GM19238 (cell line): Measurements from ENCODE around the gene PSG1.
"Not testable (repeated sequence)": the region's sequence is repeated elsewhere in the genome, so short reads cannot be mapped to it uniquely, and the experiment has no call there.

Experiments used
- DNase-seq: peaks from one replicate; pipeline ENCODE4 v3.0.0; 2011; ENCODE audit warnings: low spot score; ENCODE audit not compliant: insufficient read length

The PSG1 gene

DNA sequence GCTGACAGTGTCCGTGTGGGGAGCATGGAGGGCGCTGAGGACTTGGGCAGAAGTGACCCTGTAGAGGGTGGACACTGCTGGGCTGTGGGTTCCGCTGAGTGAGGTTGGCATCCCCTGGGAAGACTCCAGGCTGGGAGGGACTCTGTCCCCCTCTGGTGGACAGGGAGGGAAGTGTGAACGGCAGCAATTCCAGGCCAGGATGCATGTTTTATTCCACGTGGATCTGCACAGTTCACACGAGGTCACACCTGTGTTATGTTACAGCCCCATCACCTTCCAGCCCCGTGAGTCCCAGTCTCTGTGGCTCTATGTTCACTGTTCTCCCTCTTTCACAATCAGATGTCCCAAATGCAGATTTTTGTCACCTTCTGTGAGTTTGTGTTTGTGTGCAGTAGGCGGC is 1.8 kb upstream of the PSG1 start:
- not testable (repeated sequence) for DNase-seq

GRCh38 chr19:42880621-42881020 is 1.1 kb upstream of the PSG1 start:
- DNase-seq: not testable (repeated sequence)

- DNase-seq: not testable (repeated sequence)
Measured at GRCh38 chr19:42876596-42876995, 2.9 kb downstream of the PSG1 start.

- not testable (repeated sequence) for DNase-seq
Measured at GRCh38 chr19:42875881-42876280, 3.6 kb downstream of the PSG1 start.

DNA sequence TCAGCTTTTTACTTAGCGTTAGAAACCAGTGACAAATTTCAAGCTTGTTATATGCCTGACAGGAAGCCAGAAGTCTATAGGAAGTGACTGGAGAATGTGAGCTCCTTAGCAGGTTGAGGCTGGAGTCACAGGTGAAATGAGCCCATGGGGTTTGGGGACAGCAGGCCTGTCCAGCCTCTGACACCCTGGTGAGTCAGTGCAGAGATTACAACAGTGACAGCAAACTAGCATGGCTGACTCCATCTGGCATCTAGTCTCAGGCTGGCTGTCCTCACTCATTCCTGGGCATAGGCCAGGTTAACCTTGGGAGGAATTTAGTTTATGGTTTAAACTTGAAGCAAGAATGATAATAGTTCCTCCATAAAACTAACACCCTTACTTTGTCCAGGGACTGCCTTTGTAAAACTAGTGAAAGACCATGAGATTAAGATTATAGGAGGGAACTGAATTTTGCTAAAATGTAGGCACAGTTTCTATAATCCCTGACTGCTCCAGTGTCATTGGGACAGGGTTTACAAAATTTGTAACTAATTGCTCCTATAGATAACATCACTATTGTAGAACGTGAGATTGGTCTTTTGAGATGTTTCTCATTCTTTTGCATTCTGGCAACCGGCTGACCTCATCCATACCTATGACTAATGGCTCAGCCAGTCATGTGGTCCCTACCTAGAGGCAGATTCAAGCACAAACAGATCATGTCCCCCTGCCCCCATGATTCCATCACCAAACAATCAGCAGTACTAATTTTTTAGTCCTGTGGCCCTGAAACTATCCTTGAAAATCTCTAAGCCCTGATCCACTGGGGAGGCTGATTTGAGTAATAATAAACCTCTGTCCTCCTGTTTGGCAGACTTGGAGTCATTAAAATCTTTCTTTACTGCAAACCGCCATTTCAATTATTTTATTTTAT is 4.4 kb downstream of the PSG1 start:
- not testable (repeated sequence) for DNase-seq

DNA sequence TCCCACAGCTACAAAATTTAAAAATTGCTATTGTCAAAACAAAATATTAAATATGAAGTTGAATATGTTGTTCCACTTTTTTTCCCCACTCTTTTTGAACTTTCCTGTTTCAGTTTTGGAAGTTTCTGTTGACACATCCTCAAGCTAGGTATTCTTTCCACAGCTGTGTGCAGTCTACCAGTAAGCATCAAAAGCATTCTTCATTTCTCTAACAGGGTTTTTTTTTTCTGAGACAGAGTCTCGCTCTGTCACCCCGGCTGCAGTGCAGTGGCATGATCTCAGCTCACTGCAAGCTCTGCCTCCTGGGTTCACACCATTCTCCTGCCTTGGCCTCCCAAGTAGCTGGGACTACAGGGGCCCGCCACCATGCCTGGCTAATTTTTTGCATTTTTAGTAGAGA is 5.4 kb downstream of the PSG1 start:
- not testable (repeated sequence) for DNase-seq

DNA sequence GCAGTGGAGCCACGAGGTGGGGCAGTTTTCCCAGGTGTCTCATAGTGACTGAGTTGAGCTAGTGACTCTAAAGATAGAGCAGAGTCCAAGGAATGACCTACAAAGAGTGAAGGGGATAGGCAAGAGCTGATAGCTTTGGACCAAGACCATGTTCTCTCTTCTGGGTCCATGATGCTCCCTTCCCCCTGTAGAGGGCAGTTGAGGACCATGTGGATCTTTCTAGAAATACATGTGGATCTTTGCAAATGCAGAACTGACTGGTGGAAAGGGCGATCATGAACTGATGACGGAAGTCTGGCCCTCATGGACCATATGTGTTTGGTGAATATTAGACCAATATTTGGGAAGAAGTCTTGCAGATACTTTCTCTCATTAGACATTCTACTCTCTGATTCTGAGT is 6.9 kb downstream of the PSG1 start:
- no peak for DNase-seq

DNA sequence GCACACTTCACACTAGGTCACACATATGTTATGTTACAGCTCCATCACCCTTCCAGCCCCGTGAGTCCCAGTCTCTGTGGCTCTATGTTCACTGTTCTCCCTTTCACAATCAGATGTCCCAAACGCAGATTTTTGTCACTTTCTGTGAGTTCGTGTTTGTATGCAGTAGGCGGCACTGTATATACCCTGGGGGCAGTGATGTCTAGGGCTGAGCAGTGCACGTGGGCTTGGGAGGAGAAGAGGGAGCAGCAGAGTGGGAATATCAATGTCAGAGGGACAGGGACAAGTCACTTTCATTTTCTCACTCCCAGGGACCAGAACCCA is 22.0 kb downstream of the PSG1 start:
- no peak for DNase-seq

DNA sequence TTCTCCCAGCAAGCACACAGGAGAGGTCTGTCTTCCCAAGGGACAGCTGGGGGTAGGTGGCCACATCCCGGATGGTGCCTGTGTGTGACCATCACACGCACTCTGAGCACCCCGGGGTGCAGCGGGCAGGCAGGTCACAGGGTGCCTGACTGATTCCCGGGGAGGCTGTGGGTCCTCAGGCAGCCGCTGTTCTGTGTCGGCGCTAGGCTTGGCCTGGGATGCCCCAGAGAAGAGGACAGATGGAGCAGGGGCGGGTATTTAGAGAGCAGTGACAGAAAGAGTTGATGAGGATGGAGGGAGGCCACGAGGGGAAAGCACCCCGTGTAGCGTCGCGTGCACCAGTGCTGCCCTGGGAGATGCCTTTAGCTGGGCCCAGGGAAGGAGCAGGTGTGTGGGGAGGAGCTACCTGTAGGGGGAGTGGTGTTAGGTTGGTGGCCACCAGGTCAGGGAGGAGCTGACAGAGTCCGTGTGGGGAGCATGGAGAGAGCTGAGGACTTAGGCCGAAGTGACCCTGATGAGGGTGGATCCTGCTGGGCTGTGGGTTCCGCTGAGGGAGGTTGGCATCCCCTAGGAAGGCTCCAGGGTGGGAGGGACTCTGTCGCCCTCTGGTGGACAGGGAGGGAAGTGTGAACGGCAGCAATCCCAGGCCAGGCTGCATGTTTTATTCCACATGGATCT is 22.5 kb downstream of the PSG1 start:
- DNase-seq: not testable (repeated sequence)

- DNase-seq: not testable (repeated sequence)
Measured at GRCh38 chr19:42854745-42855144, 24.8 kb downstream of the PSG1 start.

GRCh38 chr19:42853231-42853630 is 26.3 kb downstream of the PSG1 start:
- not testable (repeated sequence) for DNase-seq

GRCh38 chr19:42852821-42853220 is 26.7 kb downstream of the PSG1 start:
- DNase-seq: not testable (repeated sequence)

DNA sequence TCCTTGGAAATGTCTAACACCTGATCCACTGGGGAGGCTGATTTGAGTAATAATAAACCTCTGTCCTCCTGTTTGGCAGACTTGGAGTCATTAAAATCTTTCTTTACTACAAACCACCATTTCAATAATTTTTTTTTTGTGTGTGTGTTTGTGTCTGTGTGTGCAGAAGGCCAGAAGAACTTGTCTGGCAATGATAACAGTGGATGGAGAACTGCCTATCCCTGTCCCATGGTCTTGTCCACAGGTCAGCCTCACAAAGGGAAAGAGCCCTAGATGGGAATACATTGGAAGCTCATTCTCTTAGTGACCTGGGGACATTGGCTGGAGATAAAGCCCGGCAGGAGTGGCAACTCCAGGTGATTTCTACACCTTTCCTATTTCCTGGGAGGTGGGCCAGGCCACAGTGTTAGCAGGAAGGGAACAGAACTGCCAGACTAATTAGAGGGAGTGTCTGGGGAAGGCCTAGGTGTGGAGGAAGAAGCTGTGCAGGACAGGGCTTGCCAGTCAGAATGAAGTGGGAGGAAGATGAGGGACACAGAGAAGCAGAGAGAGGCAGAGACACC is 27.7 kb downstream of the PSG1 start:
- not testable (repeated sequence) for DNase-seq

DNA sequence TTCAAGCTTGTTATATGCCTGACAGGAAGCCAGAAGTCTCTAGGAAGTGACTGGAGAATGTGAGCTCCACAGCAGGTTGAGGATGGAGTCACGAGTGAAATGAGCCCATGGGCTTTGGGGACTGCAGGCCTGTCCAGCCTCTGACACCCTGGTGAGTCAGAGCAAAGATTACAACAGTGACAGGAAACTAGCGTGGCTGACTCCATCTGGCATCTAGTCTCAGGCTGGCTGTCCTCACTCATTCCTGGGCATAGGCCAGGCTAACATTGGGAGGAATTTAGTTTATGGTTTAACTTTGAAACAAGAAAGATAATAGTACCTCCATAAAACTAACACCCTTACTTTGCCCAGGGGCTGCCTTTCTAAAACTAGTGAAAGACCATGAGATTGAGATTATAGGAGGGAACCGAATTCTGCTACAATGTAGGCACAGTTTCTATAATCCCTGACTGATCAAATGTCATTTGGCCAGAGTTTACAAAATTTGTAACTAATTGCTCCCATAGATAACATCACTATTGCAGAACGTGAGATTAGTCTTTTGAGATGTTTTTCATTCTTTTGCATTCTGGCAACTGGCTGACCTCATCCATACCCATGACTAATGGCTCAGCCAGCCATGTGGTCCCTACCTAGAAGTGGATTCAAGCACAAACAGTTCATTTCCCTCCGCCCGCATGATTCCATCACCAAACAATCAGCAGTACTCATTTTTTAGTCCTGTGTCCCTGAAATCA is 28.4 kb downstream of the PSG1 start:
- DNase-seq: no peak

GRCh38 chr19:42846597-42846996 is 32.9 kb downstream of the PSG1 start:
- DNase-seq: no peak

- not testable (repeated sequence) for DNase-seq
Measured at GRCh38 chr19:42843631-42844030, 35.9 kb downstream of the PSG1 start.

DNA sequence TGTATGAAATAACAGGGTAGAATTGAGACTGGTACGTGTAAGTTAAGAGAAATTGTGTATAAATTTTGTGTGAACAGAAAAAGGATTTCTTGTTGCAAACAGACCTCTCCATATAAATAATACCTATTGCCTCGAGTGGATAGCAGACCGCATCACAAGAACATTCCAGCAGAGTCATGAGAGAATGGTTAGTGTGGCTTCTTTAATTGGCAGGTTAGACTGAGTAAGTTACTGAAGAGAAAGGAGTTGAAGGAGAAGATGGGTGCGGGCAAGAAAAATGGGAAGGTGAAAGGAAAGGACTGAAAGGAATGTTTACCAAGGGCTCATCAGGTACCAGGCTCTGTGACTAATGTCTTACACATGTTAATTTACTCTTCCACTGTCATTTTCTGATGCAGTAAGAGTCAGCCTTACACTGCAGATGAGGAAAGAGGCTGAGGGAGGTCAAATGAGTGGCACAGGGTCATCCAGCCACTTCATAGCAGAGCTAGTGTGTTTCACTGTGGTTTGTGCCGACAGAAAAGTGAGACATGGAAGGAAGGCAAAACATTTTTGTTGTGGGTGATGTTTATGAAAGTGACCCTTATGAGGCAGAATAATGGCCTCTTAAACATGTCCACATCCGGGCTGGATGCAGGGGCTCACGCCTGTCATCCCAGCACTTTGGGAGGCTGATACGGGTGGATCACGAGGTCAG is 46.6 kb downstream of the PSG1 start:
- DNase-seq: not testable (repeated sequence)

DNA sequence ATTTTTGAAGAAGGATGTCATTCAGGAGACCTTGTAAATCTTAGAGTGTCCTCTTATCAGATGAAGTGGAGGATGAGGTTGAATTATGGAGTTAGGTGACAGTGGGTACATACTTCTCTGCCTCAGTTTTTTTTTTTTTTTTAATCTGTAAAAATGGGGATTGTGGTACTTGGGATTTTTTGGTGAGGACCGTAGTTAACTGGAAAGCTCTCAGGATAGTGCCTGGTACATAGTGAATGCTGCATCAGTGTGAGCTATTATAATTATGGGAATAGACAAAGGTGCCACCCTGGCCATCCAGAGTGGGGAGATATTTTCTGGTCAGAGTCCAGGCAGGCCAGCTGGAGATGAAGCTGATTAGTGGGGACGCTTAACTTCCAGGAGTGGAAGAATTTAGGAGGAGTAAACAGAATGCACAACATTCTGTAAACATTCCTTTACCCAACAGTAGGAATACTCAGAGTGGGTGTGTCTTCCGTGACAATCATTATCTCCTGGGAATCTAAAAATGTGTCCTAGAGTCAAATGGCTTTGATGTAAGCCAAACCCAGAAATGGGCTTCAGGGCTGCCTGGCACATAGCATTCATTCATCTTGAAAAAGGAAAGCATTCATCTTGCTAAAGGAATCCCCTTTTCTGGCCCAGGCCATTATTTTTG is 47.4 kb downstream of the PSG1 start:
- not testable (repeated sequence) for DNase-seq

DNA sequence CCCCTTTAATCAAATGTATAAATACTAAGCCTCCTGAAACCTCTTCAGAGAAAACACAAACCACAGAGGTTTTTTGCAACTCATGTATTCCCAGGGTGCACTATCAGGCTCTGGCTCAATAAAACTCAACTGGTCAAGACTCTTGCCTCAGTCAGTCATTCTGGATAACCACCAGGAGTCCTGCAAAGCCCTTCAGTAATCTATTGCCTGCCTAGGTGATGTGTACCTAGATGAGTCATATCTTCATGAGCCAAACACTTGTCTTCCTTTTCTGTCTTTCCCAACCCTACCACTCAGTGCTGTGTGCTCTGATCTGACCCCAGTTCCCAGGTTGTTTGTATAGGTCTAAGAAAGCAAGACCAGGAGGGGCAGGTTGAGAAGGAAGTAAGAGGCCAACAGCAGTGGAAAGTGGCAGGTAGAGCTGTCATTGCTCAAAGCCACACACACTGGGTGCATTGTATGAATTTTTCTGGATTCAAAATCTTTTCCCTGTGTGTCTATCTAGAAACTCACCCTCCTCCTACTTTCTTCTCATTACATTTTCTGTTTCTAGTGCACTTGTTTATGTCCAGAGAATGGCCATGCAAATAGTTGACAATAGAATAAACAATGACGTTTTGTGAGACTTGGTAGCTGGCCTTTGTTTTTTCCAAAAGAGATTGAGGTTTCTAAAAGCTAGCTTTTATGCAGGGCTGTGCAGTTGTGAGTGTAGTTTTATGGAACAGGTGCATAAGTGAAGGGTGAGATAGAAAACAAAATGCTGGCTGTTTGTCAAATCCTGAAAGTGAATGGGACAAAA is 48.1 kb downstream of the PSG1 start:
- DNase-seq: no peak
